Naive thymus-derived CD4-positive, alpha-beta T cell (primary cell): Measurements from ENCODE around the gene SLC19A1. TPM values are rescaled to one million over a fixed set of nuclear protein-coding genes. Genes with fewer than 3 reads are reported as not detected.
"Not testable (repeated sequence)": the region's sequence is repeated elsewhere in the genome, so short reads cannot be mapped to it uniquely, and the experiment has no call there.

ENCODE experiments used
- ATAC-seq: fragments of 150-1000 bp; cut with Tn5 transposase; 2 replicates; pipeline ENCODE4 v1.10.0; 2021; ENCODE audit warnings: mild to moderate bottlenecking, moderate library complexity
- CTCF ChIA-PET: fragments of 350-600 bp; sonication (Branson Sonifier 250); formaldehyde crosslinking; loops from one replicate; lab custom pipeline; 2021; ENCODE audit warnings: antibody characterized with exemption; lab: Charles Lee
- POLR2A ChIA-PET: fragments of 350-600 bp; sonication (Branson Sonifier 250); formaldehyde crosslinking; loops from one replicate; lab custom pipeline; 2021; ENCODE audit warnings: antibody characterized with exemption, inconsistent platforms; lab: Charles Lee
- DNase-seq, 9 donors: peaks; one replicate each; pipeline versions ENCODE4 v3.0.0 to v3.0.0-alpha.2; 2020 to 2022; ENCODE audit warnings: mixed read lengths in 1 of 9
- H3K27ac ChIP-seq: one replicate; pipeline ENCODE4 v1.7.0; 2013; ENCODE audit warnings: mild to moderate bottlenecking, low read depth, low read length, moderate library complexity
- H3K27me3 ChIP-seq, 2 donors: one replicate each; pipeline ENCODE4 v1.7.0; 2013; ENCODE audit warnings: low read length in 2 of 2, mild to moderate bottlenecking in 2 of 2, moderate library complexity in 2 of 2; ENCODE audit not compliant: control insufficient read depth in 2 of 2, insufficient read depth in 2 of 2
- H3K36me3 ChIP-seq, 3 experiments: 1 replicate in 2 of 3; 2 replicates in 1 of 3; pipeline ENCODE4 v1.7.0; 2013; ENCODE audit warnings: low read length in 3 of 3, mild to moderate bottlenecking in 3 of 3, moderate library complexity in 1 of 3; ENCODE audit not compliant: insufficient read depth in 3 of 3, control insufficient read depth in 2 of 3
- H3K4me1 ChIP-seq, 2 donors: one replicate each; pipeline ENCODE4 v1.7.0; 2013; ENCODE audit warnings: low read length in 2 of 2, mild to moderate bottlenecking in 2 of 2, moderate library complexity in 1 of 2; ENCODE audit not compliant: control insufficient read depth in 2 of 2, insufficient read depth in 2 of 2
- H3K4me3 ChIP-seq: 2 replicates; pipeline ENCODE4 v1.7.0; 2013; ENCODE audit warnings: mild to moderate bottlenecking, low read length
- H3K9me3 ChIP-seq, 3 experiments: 1 replicate in 2 of 3; 2 replicates in 1 of 3; pipeline ENCODE4 v1.7.0; 2013; ENCODE audit warnings: low read length in 3 of 3; ENCODE audit not compliant: control insufficient read depth in 2 of 3
- H3K27ac Mint-ChIP-seq, 9 donors: one replicate each; pipeline ENCODE4 v1.8.0; 2020 to 2022; ENCODE audit warnings: mixed read lengths in 9 of 9, mild to moderate bottlenecking in 8 of 9, moderate library complexity in 5 of 9, inconsistent platforms in 2 of 9
- H3K27me3 Mint-ChIP-seq, 5 donors: one replicate each; pipeline ENCODE4 v1.8.0; 2021 to 2022; ENCODE audit warnings: mixed read lengths in 5 of 5, mild to moderate bottlenecking in 1 of 5
- H3K36me3 Mint-ChIP-seq, 5 donors: one replicate each; pipeline ENCODE4 v1.8.0; 2020 to 2022; ENCODE audit warnings: mixed read lengths in 5 of 5, mild to moderate bottlenecking in 3 of 5, inconsistent platforms in 1 of 5
- H3K4me1 Mint-ChIP-seq, 7 donors: one replicate each; pipeline ENCODE4 v1.8.0; 2020 to 2022; ENCODE audit warnings: mixed read lengths in 7 of 7, mild to moderate bottlenecking in 3 of 7, inconsistent platforms in 1 of 7
- H3K4me3 Mint-ChIP-seq, 10 donors: one replicate each; pipeline ENCODE4 v1.8.0; 2020 to 2022; ENCODE audit warnings: mild to moderate bottlenecking in 10 of 10, mixed read lengths in 10 of 10, moderate library complexity in 6 of 10, inconsistent platforms in 2 of 10
- H3K9me3 Mint-ChIP-seq, 11 donors: one replicate each; pipeline ENCODE4 v1.8.0; 2020 to 2022; ENCODE audit warnings: mixed read lengths in 11 of 11, mild to moderate bottlenecking in 4 of 11, inconsistent platforms in 1 of 11, moderate library complexity in 1 of 11
- intact Hi-C, 2 donors: fragments of 100-400 bp; cut with micrococcal nuclease; formaldehyde crosslinking; loops; one replicate each; pipeline ENCODE4 v1.15.1; 2023
- polyA plus RNA-seq, 2 donors: library from polyadenylated mRNA; unstranded; fragments of 300-500 nt; fragmentation: Illumina TruSeq; gene quantifications; one replicate each; pipeline ENCODE4 v1.2.3, GENCODE V29; 2021
- total RNA-seq, 6 experiments: library from RNA in 5 of 6; stranded (reverse) in 5 of 6; gene quantifications; 1 replicate in 5 of 6; 2 replicates in 1 of 6; pipeline ENCODE4 v1.2.3 and lab custom pipeline; 2021 to 2026

Gene SLC19A1
- total and polyA plus RNA-seq, 7 experiments from 2014 or later: 10.5 to 49.1 (median 15.6) TPM

- H3K4me3 Mint-ChIP-seq: no peak overlapping the region
- H3K27ac ChIP-seq: no peak overlapping the region
These were observed 26.1 kb upstream of the SLC19A1 start for GRCh38 chr21:45568383-45568782.

DNA sequence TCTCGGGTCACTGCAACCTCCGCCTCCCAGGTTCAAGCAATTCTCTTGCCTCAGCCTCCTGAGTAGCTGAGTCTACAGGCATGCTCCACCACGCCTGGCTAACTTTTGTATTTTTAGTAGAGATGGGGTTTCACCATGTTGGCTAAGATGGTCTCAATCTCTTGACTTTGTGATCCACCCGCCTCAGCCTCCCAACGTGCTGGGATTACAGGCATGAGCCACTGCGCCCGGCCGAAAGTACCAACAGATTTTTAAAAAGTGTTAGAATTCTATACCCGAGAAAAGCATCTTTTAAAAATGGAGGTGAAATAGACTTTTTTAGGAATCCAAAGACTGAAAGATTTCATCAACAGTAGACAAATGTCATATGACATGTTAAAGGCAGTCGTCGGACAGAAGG is 21.9 kb upstream of the SLC19A1 start:
- H3K9me3 ChIP-seq, H3K4me3 ChIP-seq, H3K4me1 Mint-ChIP-seq, DNase-seq, H3K36me3 ChIP-seq, POLR2A ChIA-PET, intact Hi-C loops, H3K27ac ChIP-seq, H3K27ac Mint-ChIP-seq, H3K4me3 Mint-ChIP-seq, ATAC-seq, CTCF ChIA-PET, H3K36me3 Mint-ChIP-seq, H3K4me1 ChIP-seq, H3K27me3 ChIP-seq: not testable (repeated sequence)
- Mint-ChIP-seq H3K9me3 (peaks cover 0 to 17% (median 5%) of the 10 kb centered on the region in 11 donors), H3K27me3 (peaks cover 0 to 50% (median 7%) of the 10 kb centered on the region in 5 donors)

More at GRCh38 chr21:45568383-45568782, 26.1 kb upstream of the SLC19A1 start:
- DNase-seq: no peak
- intact Hi-C loops: no loop called here
- Mint-ChIP-seq H3K9me3 (peaks cover 0 to 5% (median 0%) of the 10 kb centered on the region in 11 donors), H3K36me3 (no peaks in the 10 kb centered on the region), H3K27me3 (peaks cover 0 to 36% (median 3%) of the 10 kb centered on the region in 5 donors), H3K4me1 (no peaks in the 10 kb centered on the region), H3K27ac (no peak overlapping the region)
- POLR2A ChIA-PET: no interaction called here
- CTCF ChIA-PET: no interaction called here
- H3K9me3 ChIP-seq: no peaks in the 10 kb centered on the region
- no peak for ATAC-seq
- no peak overlapping the region for H3K4me3 ChIP-seq
- H3K4me1 ChIP-seq: no peaks in the 10 kb centered on the region
- H3K27me3 ChIP-seq: no peaks in the 10 kb centered on the region
- no peaks in the 10 kb centered on the region for H3K36me3 ChIP-seq

DNA sequence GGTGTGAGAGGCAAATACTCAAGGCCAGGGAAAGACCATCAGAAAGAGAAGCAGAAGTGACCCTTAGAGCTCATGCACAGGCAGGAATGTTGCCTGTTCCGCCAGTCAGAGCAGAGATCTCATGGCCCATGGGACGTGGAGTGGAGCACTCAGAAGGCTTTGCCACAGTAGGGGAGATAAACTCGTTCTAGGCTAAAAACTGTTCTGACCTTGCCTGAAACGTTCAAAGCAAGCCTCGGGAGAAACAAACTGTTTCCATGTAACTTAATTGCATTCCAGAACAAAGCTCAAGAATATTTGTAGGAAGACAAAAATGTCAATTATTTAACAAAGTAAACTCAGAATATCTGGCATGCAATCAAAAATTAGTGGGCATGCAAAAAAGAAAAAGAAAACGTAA is 20.7 kb upstream of the SLC19A1 start:
- no peaks in the 10 kb centered on the region for H3K36me3 ChIP-seq
- Mint-ChIP-seq H3K4me1 (peaks cover 0 to 2% (median 0%) of the 10 kb centered on the region in 7 donors), H3K36me3 (peaks cover 0 to 4% (median 0%) of the 10 kb centered on the region in 5 donors), H3K4me3 (no peak overlapping the region), H3K27me3 (peaks cover 0 to 42% (median 4%) of the 10 kb centered on the region in 5 donors), H3K9me3 (peaks cover 0 to 17% (median 5%) of the 10 kb centered on the region in 11 donors), H3K27ac (no peak overlapping the region)
- intact Hi-C loops: no loop called here
- ATAC-seq (no peak), DNase-seq (no peak)
- ChIA-PET POLR2A (no interaction called here), CTCF (no interaction called here)
- H3K9me3 ChIP-seq: no peaks in the 10 kb centered on the region
- H3K4me1 ChIP-seq: no peaks in the 10 kb centered on the region
- H3K27me3 ChIP-seq: no peaks in the 10 kb centered on the region
- H3K4me3 ChIP-seq: no peak overlapping the region
- no peak overlapping the region for H3K27ac ChIP-seq

GRCh38 chr21:45562402-45562801 is 20.2 kb upstream of the SLC19A1 start:
- Histone ChIP-seq H3K27me3 (no peaks in the 10 kb centered on the region), H3K36me3 (no peaks in the 10 kb centered on the region), H3K4me3 (no peak overlapping the region), H3K27ac (no peak overlapping the region), H3K9me3 (no peaks in the 10 kb centered on the region), H3K4me1 (no peaks in the 10 kb centered on the region)
- ChIA-PET CTCF (no interaction called here), POLR2A (interaction anchor here (0.5 kb wide), 1 partner anchor 179 kb away, joined by 3 read pairs; no protein-coding TSS in a partner anchor)
- intact Hi-C loops: no loop called here
- Mint-ChIP-seq H3K27ac (no peak overlapping the region), H3K27me3 (peaks cover 0 to 42% (median 4%) of the 10 kb centered on the region in 5 donors), H3K36me3 (peaks cover 0 to 4% (median 0%) of the 10 kb centered on the region in 5 donors), H3K9me3 (peaks cover 0 to 17% (median 5%) of the 10 kb centered on the region in 11 donors), H3K4me3 (no peak overlapping the region), H3K4me1 (peaks cover 0 to 2% (median 0%) of the 10 kb centered on the region in 7 donors)
- DNase-seq (no peak), ATAC-seq (no peak)

- H3K27ac ChIP-seq, CTCF ChIA-PET, intact Hi-C loops, H3K36me3 ChIP-seq, H3K36me3 Mint-ChIP-seq, H3K4me3 Mint-ChIP-seq, ATAC-seq, DNase-seq, H3K4me3 ChIP-seq, H3K9me3 ChIP-seq, H3K4me1 ChIP-seq, H3K27ac Mint-ChIP-seq, H3K27me3 ChIP-seq, POLR2A ChIA-PET, H3K4me1 Mint-ChIP-seq: not testable (repeated sequence)
- Mint-ChIP-seq H3K9me3 (peaks cover 0 to 17% (median 5%) of the 10 kb centered on the region in 11 donors), H3K27me3 (peaks cover 0 to 34% (median 4%) of the 10 kb centered on the region in 5 donors)
These were observed 19.0 kb upstream of the SLC19A1 start for GRCh38 chr21:45561241-45561640.

- H3K4me3 Mint-ChIP-seq: no peak overlapping the region
- no peaks in the 10 kb centered on the region for H3K36me3 ChIP-seq
- H3K4me1 ChIP-seq: peaks cover 3 to 5% of the 10 kb centered on the region in 2 donors
- no peak overlapping the region for H3K27ac Mint-ChIP-seq
- no peak overlapping the region for H3K4me3 ChIP-seq
- H3K27me3 Mint-ChIP-seq: peaks cover 0 to 31% (median 4%) of the 10 kb centered on the region in 5 donors
- H3K27me3 ChIP-seq: no peaks in the 10 kb centered on the region
- CTCF ChIA-PET: no interaction called here
- intact Hi-C loops: no loop called here
- DNase-seq: no peak
- peaks cover 0 to 2% (median 0%) of the 10 kb centered on the region in 7 donors for H3K4me1 Mint-ChIP-seq
- no peak for ATAC-seq
- H3K36me3 Mint-ChIP-seq: peaks cover 0 to 4% (median 0%) of the 10 kb centered on the region in 5 donors
- POLR2A ChIA-PET: no interaction called here
- no peaks in the 10 kb centered on the region for H3K9me3 ChIP-seq
- no peak overlapping the region for H3K27ac ChIP-seq
- peaks cover 0 to 17% (median 5%) of the 10 kb centered on the region in 11 donors for H3K9me3 Mint-ChIP-seq
These were observed 18.1 kb upstream of the SLC19A1 start for GRCh38 chr21:45560106-45561021.
